HG02970 (cell line): ENCODE data around the gene VWC2.
"Not testable (repeated sequence)": the region's sequence is repeated elsewhere in the genome, so short reads cannot be mapped to it uniquely, and the experiment has no call there.

Experiments used
- ATAC-seq: cut with Tn5 transposase; IDR thresholded peaks from one replicate; pipeline ENCODE4 v1.9.1; 2021; ENCODE audit warnings: mild to moderate bottlenecking, moderate library complexity, moderate number of reproducible peaks; ENCODE audit not compliant: unreplicated experiment, low FRiP score

The VWC2 gene

GRCh38 chr7:49848211-49848841, 74.9 kb downstream of the VWC2 start:
- ATAC-seq, result no peak

- no peak for ATAC-seq
These were observed 77.6 kb downstream of the VWC2 start for GRCh38 chr7:49850921-49851613.

GRCh38 chr7:49851614-49851934, 78.1 kb downstream of the VWC2 start:
- ATAC-seq, result not testable (repeated sequence)

DNA sequence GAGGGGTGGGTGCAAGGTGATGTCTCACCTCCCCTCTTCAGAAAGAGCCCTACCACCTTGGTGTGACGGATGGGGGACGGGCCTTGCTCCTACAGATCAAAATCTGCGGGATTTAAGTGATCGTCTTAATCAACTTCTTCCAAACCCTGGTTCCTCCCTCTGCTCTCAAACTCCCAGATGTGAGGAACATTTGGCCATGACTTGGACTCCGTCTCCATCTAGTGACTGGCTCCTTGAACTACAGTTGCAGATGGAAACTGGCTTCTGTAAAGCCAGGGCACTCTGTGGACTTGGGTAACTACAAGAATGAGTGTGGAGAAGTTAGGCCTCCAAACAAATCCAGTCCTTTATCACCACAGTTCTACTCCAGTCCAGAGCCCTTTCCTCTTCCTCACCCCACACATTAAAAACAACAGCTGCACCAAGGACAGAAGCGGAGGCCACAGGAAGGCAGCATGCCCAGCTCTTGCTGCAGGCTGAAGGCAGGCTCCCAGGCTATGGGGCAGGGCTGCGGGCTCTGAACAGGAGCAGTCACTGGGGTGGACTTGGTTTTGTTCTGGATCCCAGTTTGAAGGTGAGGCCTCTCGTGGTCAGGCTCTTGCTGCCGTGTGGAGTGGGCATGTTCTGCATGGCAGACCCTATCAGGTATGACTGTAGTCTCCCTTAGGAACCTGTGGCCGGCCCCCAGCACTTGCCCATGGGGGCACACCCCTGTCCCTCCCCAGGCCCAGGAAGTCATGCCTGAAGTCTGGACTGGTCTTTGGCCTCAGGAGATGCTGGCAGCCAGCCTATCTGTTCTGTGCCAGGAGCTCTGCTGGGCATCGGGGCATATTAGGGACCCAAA, 79.4 kb downstream of the VWC2 start:
- peak; percentile 55 for ATAC-seq

DNA sequence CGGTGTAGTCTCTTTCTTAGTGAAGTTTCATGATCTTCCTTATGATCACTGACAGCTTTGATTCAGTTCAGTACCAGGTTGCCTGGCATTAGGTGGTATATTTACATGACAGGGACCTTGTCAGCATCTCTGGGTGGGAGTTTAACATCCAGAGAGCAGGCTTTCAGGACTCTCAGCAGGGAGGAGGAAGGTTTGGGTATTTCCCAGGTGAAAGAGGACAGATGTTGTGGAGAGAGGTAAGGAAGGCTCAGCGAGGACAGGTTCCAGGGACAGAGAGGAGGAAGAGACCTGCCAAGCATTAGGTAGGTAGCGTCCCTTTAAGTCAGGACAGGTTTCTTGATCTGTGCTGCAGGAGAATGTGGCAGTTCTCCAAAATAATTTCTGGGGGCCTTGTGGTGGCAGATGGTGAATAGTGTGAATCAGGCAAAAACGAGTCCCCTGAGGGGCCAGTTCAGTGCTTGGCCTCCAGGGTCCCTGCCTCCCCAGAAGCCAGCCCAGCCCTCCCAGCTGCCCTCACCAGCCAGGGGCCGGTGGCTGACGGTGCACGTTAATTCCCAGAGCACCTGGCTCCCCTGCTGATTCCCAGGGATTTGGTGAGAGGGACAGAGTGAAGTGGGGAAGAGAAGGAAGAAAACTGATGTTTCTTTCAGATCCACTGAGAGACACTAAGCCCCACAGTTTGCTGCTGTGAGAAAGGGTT, 82.0 kb downstream of the VWC2 start:
- ATAC-seq, result no peak

DNA sequence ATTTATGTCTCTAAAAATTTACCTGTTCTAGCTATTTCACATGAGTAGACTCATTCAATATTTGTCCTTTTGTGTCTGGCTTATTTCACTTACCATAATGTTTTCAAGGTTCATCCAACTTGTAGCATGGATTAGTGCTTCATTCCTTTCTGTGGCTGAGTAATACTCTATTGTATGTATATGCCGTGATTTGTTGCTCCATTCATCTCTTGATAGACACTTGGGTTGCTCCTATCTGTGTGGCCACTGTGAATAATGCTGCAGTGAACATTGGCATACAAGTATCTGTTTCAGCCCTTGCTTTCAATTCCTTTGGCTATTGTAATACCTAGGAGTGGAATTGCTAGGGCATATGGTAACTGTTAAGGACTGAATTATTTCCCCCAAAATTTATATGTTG, 86.9 kb downstream of the VWC2 start:
- ATAC-seq, result no peak

DNA sequence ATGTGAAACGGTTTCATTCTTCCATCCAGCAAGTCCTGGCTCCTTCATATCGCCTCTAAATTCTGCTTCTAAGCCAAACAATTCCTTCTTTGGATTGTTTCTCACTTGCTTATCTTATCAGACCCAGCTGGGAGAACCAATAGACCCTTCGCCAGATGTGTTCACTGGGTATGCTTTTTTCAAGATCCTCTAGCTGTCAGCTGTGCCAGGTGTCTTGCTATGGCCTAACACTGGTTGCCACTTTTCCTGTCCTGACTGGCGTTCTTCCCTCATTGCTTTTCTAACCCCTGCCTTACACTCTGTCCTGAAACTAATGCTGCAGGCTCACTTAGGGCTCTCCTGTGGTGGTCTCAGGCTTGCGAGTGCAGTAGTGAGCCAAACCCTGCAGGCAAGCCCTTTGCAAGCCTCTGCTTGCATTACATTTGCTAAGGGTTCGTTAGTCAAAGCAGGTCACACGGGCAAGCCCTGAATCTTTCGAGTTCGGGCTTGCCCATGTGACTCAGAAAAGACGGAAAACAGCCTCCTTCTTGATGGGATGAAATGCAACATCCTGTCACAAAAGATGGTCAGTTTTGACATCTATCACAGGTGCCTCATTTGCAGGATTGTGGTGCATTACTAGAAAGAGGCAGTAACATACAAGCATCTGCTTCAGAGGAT, 92.8 kb downstream of the VWC2 start:
- ATAC-seq, result no peak

DNA sequence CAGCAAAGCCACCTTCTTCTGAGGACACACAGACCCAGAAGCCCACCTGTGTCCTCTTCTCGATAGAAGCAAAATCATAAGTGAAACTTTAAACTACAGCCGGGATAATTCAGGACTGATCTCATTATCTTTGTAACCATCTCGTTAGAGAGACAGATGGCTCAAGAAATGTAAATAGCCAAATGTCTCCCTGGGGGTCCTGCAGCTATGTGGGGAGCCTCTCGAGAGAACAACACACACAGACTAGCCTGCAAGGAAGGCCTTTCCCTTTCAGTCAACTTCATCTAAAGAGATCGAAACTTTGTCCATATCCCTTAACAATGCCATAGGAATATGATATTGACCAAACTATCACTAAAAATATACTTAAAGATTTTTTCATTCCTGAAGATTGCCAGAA, 93.5 kb downstream of the VWC2 start:
- no peak for ATAC-seq

GRCh38 chr7:49873420-49873819, 100.0 kb downstream of the VWC2 start:
- ATAC-seq, result no peak

DNA sequence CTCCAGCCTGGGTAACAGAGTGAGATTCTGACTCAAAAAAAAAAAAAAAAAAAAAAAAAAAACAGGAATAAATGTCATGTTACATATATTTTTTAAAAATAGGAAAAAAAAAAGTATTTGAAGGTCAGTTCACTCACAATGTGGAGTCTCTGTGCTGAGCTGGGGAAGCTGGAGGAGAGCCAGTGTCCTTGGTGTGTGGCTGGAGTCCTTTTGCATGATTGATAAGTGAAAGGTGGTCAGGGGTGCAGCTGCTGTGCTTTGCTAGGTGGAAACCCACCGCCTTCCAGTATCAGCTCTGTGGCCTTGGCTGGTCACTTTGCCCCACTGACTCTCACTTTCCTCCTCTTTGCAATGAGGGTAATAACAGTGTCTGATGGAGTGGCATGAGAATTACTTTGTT, 101.9 kb downstream of the VWC2 start:
- no peak for ATAC-seq

DNA sequence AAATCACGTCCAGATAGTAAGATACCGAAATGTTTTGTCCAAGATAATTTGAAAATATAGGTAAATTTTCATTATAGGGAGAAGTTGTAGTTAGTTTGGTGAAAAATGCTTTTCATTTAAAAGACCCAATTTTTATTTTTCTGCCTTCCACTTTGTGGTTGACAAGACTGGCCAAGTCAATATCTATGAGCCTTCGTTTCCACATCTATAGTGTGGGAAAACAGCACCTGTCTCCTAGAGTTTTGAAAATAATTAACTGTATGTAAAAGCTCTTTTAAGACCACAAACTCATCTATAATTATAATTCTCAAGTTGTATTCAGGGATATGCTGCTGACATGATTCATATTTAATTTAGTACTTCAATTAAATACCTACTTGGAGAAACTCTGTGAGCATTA, 102.8 kb downstream of the VWC2 start:
- no peak for ATAC-seq

DNA sequence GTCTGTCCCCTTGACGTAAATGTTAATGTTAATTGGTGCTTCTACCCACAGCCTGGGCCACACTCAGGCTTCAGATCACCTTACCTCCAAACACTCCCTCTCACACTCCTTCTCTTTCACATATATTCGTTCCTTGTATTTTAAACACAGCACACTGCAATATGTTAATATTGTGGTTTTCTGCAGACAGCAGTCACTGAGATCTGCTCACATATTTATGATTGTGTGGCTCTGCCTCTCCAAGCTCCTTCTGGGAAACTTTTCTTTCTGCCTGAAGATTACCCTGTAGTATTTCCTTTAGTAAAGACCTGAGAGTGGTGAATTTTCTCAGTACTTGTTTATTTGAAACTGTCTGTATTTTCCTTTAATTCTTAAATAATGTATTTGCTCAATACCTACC, 104.7 kb downstream of the VWC2 start:
- no peak for ATAC-seq

DNA sequence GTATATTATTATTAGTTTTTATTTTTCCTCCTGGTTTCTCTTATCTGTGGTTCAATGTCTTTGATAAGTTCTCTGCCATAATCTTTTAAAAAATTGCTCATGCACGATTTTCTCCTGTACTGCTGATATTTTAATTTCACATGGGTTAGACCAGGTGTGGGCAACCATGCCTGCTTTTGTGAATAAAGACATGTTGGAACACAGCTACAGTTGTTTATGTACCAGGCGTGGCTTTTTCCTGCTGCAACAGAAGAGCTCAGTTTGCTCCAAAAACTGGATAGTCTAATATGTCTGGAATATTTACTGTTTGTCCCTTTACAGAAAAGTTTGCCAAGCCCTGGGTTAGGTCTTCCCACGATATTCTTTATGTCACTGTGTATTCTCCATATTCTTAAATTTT, 105.2 kb downstream of the VWC2 start:
- ATAC-seq, result no peak

GRCh38 chr7:49883933-49884332, 110.5 kb downstream of the VWC2 start:
- ATAC-seq, result no peak

GRCh38 chr7:49885593-49886285, 112.3 kb downstream of the VWC2 start:
- ATAC-seq, result no peak

- ATAC-seq, result no peak
These were observed 119.0 kb downstream of the VWC2 start for GRCh38 chr7:49892481-49892880.

DNA sequence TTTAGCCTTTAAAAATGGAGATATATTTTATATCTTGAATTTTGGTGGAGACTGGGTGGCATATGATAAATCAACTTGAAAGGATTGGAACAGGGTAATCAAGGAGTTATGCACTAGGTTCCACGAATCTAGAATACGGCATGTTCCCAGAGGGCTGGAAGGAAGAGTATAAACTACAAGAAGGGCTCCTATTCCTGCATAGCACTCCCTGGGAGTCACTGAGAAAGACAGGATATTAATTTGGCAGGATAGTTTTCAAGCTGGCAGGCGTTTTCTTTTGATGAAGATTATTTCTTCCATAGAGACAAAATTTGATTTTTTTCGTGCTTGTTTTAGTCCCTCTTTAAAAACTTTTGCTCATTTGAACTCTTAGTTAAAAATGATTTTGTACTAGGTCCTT, 119.7 kb downstream of the VWC2 start:
- ATAC-seq, result no peak

DNA sequence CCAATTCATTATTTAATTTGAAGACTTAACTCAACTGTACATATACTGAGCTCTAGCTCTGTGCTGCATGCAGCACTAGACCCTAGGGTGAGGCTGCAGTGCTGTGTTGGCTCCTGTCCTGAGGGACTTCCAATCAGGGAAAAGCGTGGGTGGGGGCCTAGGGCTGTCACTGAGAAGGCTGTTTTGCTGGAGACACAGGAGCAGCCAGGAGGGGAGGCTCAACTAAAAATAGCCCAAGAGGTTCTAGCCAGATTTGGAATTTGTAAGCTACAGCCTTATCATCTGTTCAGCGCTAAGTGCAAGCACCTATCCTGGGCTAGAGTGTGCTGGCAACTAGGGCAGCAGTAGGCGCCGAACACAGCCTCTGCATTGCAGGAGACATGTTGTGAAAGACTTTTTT, 121.1 kb downstream of the VWC2 start:
- ATAC-seq, result no peak

DNA sequence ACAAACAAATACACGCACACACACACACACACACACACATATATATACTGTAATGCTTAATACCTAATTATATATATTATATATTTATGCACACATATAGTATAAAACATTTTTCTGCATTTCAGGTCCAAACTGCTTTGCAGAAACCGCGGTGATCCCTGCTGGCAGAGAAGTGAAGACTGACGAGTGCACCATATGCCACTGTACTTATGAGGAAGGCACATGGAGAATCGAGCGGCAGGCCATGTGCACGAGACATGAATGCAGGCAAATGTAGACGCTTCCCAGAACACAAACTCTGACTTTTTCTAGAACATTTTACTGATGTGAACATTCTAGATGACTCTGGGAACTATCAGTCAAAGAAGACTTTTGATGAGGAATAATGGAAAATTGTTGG, 138.5 kb downstream of the VWC2 start:
- ATAC-seq, result no peak

DNA sequence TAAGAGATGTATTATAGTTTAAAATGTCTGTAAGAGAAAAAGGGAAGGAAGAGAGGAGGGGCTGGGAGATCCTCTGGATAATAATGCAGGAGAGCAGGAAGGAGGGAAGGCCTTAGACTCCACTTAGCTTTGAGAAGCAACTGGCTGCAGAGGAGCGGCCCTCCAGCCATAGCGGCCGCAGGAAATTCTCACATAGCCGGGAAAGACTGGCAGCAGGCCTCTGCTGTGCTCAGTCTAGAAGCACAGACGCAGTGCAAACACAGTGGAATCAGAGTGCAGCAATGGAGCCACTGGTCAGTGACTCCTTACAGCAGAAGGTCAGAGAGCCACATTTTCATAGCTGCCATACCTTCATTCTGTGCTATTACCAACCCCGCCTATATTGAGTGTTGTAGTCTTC, 153.3 kb downstream of the VWC2 start:
- no peak for ATAC-seq
